GM19397 (cell line): ENCODE measurements around the gene CMSS1.
"Not testable (repeated sequence)": the region's sequence is repeated elsewhere in the genome, so short reads cannot be mapped to it uniquely, and the experiment has no call there.

Experiments used
- ATAC-seq: cut with Tn5 transposase; IDR thresholded peaks from one replicate; pipeline ENCODE4 v1.9.1; 2021; ENCODE audit warnings: mild to moderate bottlenecking, moderate library complexity; ENCODE audit not compliant: unreplicated experiment

CMSS1 gene

GRCh38 chr3:100044369-100044768 lies 226.7 kb downstream of the CMSS1 start:
- peak; percentile 62 for ATAC-seq

GRCh38 chr3:100045696-100046095 lies 228.0 kb downstream of the CMSS1 start:
- ATAC-seq = no peak

GRCh38 chr3:100046986-100047385 lies 229.3 kb downstream of the CMSS1 start:
- no peak for ATAC-seq

- peak; percentile 78 for ATAC-seq
Measured at GRCh38 chr3:100047455-100048141, 229.9 kb downstream of the CMSS1 start.

- no peak for ATAC-seq
Measured at GRCh38 chr3:100048248-100048647, 230.6 kb downstream of the CMSS1 start.

- ATAC-seq = not testable (repeated sequence)
Measured at GRCh38 chr3:100051513-100051912, 233.9 kb downstream of the CMSS1 start.

GRCh38 chr3:100053951-100054620 lies 236.4 kb downstream of the CMSS1 start:
- ATAC-seq = no peak

- ATAC-seq = no peak
Measured at GRCh38 chr3:100057716-100058575, 240.3 kb downstream of the CMSS1 start.

- no peak for ATAC-seq
Measured at GRCh38 chr3:100059472-100059871, 241.8 kb downstream of the CMSS1 start.

- no peak for ATAC-seq
Measured at GRCh38 chr3:100060685-100061484, 243.2 kb downstream of the CMSS1 start.

GRCh38 chr3:100062665-100063064 lies 245.0 kb downstream of the CMSS1 start:
- no peak for ATAC-seq

- no peak for ATAC-seq
Measured at GRCh38 chr3:100063929-100064461, 246.3 kb downstream of the CMSS1 start.

- ATAC-seq = no peak
Measured at GRCh38 chr3:100067589-100067988, 249.9 kb downstream of the CMSS1 start.

GRCh38 chr3:100068826-100069225 lies 251.2 kb downstream of the CMSS1 start:
- peak; percentile 50 for ATAC-seq

GRCh38 chr3:100069472-100069871 lies 251.8 kb downstream of the CMSS1 start:
- ATAC-seq = no peak

GRCh38 chr3:100072326-100073048 lies 254.8 kb downstream of the CMSS1 start:
- ATAC-seq = no peak

- ATAC-seq = no peak
Measured at GRCh38 chr3:100073049-100073713, 255.5 kb downstream of the CMSS1 start.

- no peak for ATAC-seq
Measured at GRCh38 chr3:100073714-100074307, 256.1 kb downstream of the CMSS1 start.

- no peak for ATAC-seq
Measured at GRCh38 chr3:100075196-100075595, 257.5 kb downstream of the CMSS1 start.
